Liver (tissue), 9 donors: Measurements from ENCODE around the gene TCF7L2. TPM values are rescaled to one million over a fixed set of nuclear protein-coding genes. Genes with fewer than 3 reads are reported as not detected.

ENCODE experiments used
- DNase-seq: peaks from one replicate; pipeline ENCODE4 v3.0.0-alpha.2; 2017; ENCODE audit warnings: low spot score
- H3K27ac ChIP-seq, 2 donors: one replicate each; pipeline ENCODE4 v1.7.0; 2013; ENCODE audit warnings: inconsistent platforms in 2 of 2, low read length in 2 of 2, control low read depth in 1 of 2, low read depth in 1 of 2, mild to moderate bottlenecking in 1 of 2
- H3K27me3 ChIP-seq, 4 donors: one replicate each; pipeline versions ENCODE4 v1.6.1 to v1.7.0; 2013; ENCODE audit warnings: low read length in 3 of 4, inconsistent platforms in 1 of 4, mild to moderate bottlenecking in 1 of 4, moderate library complexity in 1 of 4; ENCODE audit not compliant: control insufficient read depth in 4 of 4, insufficient read depth in 4 of 4
- H3K36me3 ChIP-seq, 4 donors: one replicate each; pipeline versions ENCODE4 v1.6.1 to v1.7.0; 2013; ENCODE audit warnings: low read length in 3 of 4, mild to moderate bottlenecking in 3 of 4, low read depth in 1 of 4, moderate library complexity in 1 of 4; ENCODE audit not compliant: control insufficient read depth in 4 of 4, insufficient read depth in 3 of 4
- H3K4me1 ChIP-seq, 4 donors: one replicate each; pipeline versions ENCODE4 v1.6.1 to v1.7.0; 2013; ENCODE audit warnings: low read length in 3 of 4, mild to moderate bottlenecking in 3 of 4, moderate library complexity in 1 of 4; ENCODE audit not compliant: control insufficient read depth in 4 of 4, insufficient read depth in 4 of 4
- H3K4me3 ChIP-seq, 3 donors: one replicate each; pipeline versions ENCODE4 v1.6.1 to v1.7.0; 2013; ENCODE audit warnings: low read length in 3 of 3, control low read depth in 1 of 3, low read depth in 1 of 3, mild to moderate bottlenecking in 1 of 3
- H3K9ac ChIP-seq, 2 donors: one replicate each; pipeline ENCODE4 v1.7.0; 2013; ENCODE audit warnings: low read length in 2 of 2, mild to moderate bottlenecking in 2 of 2, moderate library complexity in 2 of 2, control low read depth in 1 of 2, low read depth in 1 of 2
- H3K9me3 ChIP-seq, 4 donors: one replicate each; pipeline versions ENCODE4 v1.6.1 to v1.7.0; 2013; ENCODE audit warnings: low read length in 3 of 4; ENCODE audit not compliant: control insufficient read depth in 4 of 4
- ATF3 ChIP-seq: IDR thresholded peaks from 2 replicates; pipeline ENCODE4 v1.6.1; 2016; ENCODE audit warnings: antibody characterized with exemption
- CTCF ChIP-seq: fragments of 150-350 bp; IDR thresholded peaks from 2 replicates; pipeline ENCODE4 v1.5.1; 2017; ENCODE audit warnings: improper control_type of control experiment, low read depth, low read length; ENCODE audit not compliant: missing input control
- EGR1 ChIP-seq, 2 donors: IDR thresholded peaks; 2 replicates each; pipeline ENCODE4 v1.6.1; 2016 to 2018; ENCODE audit warnings: antibody characterized with exemption in 2 of 2, low read depth in 2 of 2
- FOXA1 ChIP-seq: IDR thresholded peaks from 2 replicates; pipeline ENCODE4 v1.6.1; 2016; ENCODE audit warnings: antibody characterized with exemption
- FOXA2 ChIP-seq: IDR thresholded peaks from 2 replicates; pipeline ENCODE4 v1.6.1; 2016; ENCODE audit warnings: antibody characterized with exemption
- GABPA ChIP-seq, 2 donors: IDR thresholded peaks in 1 of 2; conservative IDR thresholded peaks in 1 of 2; 2 replicates each; pipeline ENCODE4 v1.6.1; 2016; ENCODE audit warnings: antibody characterized with exemption in 2 of 2, mild to moderate bottlenecking in 1 of 2, moderate library complexity in 1 of 2
- HNF4A ChIP-seq, 2 donors: conservative IDR thresholded peaks; 2 replicates each; pipeline ENCODE4 v1.6.1; 2016; ENCODE audit warnings: antibody characterized with exemption in 2 of 2, mild to moderate bottlenecking in 2 of 2
- HNF4G ChIP-seq: IDR thresholded peaks from 2 replicates; pipeline ENCODE4 v1.6.1; 2016; ENCODE audit warnings: antibody characterized with exemption
- JUND ChIP-seq, 2 donors: IDR thresholded peaks; 2 replicates each; pipeline ENCODE4 v1.6.1; 2016; ENCODE audit warnings: antibody characterized with exemption in 2 of 2
- MAX ChIP-seq: IDR thresholded peaks from 2 replicates; pipeline ENCODE4 v1.6.1; 2016; ENCODE audit warnings: antibody characterized with exemption
- NR2F2 ChIP-seq: IDR thresholded peaks from 2 replicates; pipeline ENCODE4 v1.6.1; 2016; ENCODE audit warnings: antibody characterized with exemption
- RAD21 ChIP-seq, 2 donors: IDR thresholded peaks; 2 replicates each; pipeline ENCODE4 v1.6.1; 2016; ENCODE audit warnings: antibody characterized with exemption in 2 of 2, mild to moderate bottlenecking in 2 of 2
- RXRA ChIP-seq, 2 donors: IDR thresholded peaks; 2 replicates each; pipeline ENCODE4 v1.6.1; 2017 to 2018; ENCODE audit warnings: antibody characterized with exemption in 2 of 2, mild to moderate bottlenecking in 1 of 2
- SP1 ChIP-seq: IDR thresholded peaks from 2 replicates; pipeline ENCODE4 v1.6.1; 2018; ENCODE audit warnings: antibody characterized with exemption, mild to moderate bottlenecking
- TAF1 ChIP-seq: conservative IDR thresholded peaks from 2 replicates; pipeline ENCODE4 v1.6.1; 2016; ENCODE audit warnings: antibody characterized with exemption, mild to moderate bottlenecking
- YY1 ChIP-seq: IDR thresholded peaks from 2 replicates; pipeline ENCODE4 v1.6.1; 2016; ENCODE audit warnings: antibody characterized with exemption, mild to moderate bottlenecking
- WGBS: extraction: QIAGEN DNeasy Blood & Tissue Kit; methylation state at CpG from one replicate; pipeline ENCODE4 v1.1.7; 2013; 5-methylcytosine and 5-hydroxymethylcytosine counted together
- polyA plus RNA-seq, 2 donors: library from polyadenylated mRNA; stranded (reverse) in 1 of 2; unstranded in 1 of 2; fragments of 200-250 nt in 1 of 2; fragments of >200 nt in 1 of 2; fragmentation: Nextera tagmentation in 1 of 2; extraction: Ambion mirVana in 1 of 2; gene quantifications; one replicate each; pipeline versions ENCODE4 v1.2.1 to v1.2.3, GENCODE V29; 2013 to 2015
- total RNA-seq, 2 donors: library from RNA; depleted of rRNA; stranded (reverse); fragments of >200 nt; gene quantifications; one replicate each; pipeline ENCODE4 v1.2.3, GENCODE V29; 2014
- TF ChIP-seq, protein P1 (sequence below): IDR thresholded peaks from 2 replicates; pipeline ENCODE4 v1.6.1; 2016; ENCODE audit warnings: antibody characterized with exemption
- TF ChIP-seq, protein P2 (sequence below): IDR thresholded peaks from 2 replicates; pipeline ENCODE4 v1.6.1; 2016; ENCODE audit warnings: antibody characterized with exemption, mild to moderate bottlenecking
- donor health status: healthy.
- donor health status: healthy.
- donor health status: healthy.
- donor health status: healthy.
- donor health status: healthy.

TCF7L2 gene
- total and polyA plus RNA-seq, 4 donors, result 4.9 to 18.0 (median 8.3) TPM

- 88% methylated on average over 2 of the region's 2 CpGs for WGBS
Measured at GRCh38 chr10:112980937-112981336, 30.9 kb downstream of the TCF7L2 start.

DNA sequence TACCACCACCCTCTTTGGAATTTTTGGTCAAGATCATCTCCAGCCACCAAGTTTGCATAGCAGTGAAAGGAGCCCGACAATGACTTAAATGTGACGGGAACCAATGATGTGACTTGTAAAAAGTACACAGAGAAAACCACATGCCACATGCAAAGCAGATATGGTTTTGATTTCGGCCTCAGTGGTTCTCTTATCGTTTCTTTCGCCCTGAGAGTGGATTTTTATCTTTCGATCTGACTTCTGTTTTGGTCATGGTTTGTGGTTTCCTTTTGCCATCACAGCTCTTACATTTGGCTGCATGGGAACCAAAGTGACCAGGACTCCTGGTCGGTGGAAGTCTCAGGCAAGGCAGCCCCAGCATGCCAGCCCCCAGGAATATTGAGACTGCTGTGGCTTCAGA, 31.5 kb downstream of the TCF7L2 start:
- H3K4me3 ChIP-seq, result no peak overlapping the region
- no peaks in the 10 kb centered on the region for H3K9me3 ChIP-seq
- 77% methylated on average over 7 of the region's 7 CpGs for WGBS
- no peak overlapping the region for H3K9ac ChIP-seq
- no peak for DNase-seq
- peaks cover 0 to 9% (median 7%) of the 10 kb centered on the region in 4 donors for H3K36me3 ChIP-seq
- H3K27ac ChIP-seq, result no peak overlapping the region
- peaks cover 0 to 4% (median 1%) of the 10 kb centered on the region in 4 donors for H3K4me1 ChIP-seq
- no peaks in the 10 kb centered on the region for H3K27me3 ChIP-seq
- TF ChIP-seq, protein P1, sequence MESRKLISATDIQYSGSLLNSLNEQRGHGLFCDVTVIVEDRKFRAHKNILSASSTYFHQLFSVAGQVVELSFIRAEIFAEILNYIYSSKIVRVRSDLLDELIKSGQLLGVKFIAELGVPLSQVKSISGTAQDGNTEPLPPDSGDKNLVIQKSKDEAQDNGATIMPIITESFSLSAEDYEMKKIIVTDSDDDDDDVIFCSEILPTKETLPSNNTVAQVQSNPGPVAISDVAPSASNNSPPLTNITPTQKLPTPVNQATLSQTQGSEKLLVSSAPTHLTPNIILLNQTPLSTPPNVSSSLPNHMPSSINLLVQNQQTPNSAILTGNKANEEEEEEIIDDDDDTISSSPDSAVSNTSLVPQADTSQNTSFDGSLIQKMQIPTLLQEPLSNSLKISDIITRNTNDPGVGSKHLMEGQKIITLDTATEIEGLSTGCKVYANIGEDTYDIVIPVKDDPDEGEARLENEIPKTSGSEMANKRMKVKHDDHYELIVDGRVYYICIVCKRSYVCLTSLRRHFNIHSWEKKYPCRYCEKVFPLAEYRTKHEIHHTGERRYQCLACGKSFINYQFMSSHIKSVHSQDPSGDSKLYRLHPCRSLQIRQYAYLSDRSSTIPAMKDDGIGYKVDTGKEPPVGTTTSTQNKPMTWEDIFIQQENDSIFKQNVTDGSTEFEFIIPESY, result no peak
- TF ChIP-seq, protein P2, sequence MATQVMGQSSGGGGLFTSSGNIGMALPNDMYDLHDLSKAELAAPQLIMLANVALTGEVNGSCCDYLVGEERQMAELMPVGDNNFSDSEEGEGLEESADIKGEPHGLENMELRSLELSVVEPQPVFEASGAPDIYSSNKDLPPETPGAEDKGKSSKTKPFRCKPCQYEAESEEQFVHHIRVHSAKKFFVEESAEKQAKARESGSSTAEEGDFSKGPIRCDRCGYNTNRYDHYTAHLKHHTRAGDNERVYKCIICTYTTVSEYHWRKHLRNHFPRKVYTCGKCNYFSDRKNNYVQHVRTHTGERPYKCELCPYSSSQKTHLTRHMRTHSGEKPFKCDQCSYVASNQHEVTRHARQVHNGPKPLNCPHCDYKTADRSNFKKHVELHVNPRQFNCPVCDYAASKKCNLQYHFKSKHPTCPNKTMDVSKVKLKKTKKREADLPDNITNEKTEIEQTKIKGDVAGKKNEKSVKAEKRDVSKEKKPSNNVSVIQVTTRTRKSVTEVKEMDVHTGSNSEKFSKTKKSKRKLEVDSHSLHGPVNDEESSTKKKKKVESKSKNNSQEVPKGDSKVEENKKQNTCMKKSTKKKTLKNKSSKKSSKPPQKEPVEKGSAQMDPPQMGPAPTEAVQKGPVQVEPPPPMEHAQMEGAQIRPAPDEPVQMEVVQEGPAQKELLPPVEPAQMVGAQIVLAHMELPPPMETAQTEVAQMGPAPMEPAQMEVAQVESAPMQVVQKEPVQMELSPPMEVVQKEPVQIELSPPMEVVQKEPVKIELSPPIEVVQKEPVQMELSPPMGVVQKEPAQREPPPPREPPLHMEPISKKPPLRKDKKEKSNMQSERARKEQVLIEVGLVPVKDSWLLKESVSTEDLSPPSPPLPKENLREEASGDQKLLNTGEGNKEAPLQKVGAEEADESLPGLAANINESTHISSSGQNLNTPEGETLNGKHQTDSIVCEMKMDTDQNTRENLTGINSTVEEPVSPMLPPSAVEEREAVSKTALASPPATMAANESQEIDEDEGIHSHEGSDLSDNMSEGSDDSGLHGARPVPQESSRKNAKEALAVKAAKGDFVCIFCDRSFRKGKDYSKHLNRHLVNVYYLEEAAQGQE, result no peak
- TF ChIP-seq MAX, result no peak
- TF ChIP-seq JUND (IDR thresholded peaks at IDR 0.05), result no peak
- TF ChIP-seq FOXA1, result no peak
- no peak for TF ChIP-seq FOXA2
- TF ChIP-seq HNF4G, result no peak
- TF ChIP-seq YY1, result no peak
- TF ChIP-seq ATF3, result no peak
- TF ChIP-seq SP1, result no peak
- TF ChIP-seq RXRA (IDR thresholded peaks at IDR 0.05), result no peak
- no peak for TF ChIP-seq RAD21 (IDR thresholded peaks at IDR 0.05)
- no peak for TF ChIP-seq TAF1
- TF ChIP-seq NR2F2, result no peak
- no peak for TF ChIP-seq HNF4A (conservative IDR thresholded peaks at IDR 0.05)
- TF ChIP-seq CTCF, result no peak
- no peak for TF ChIP-seq EGR1 (IDR thresholded peaks at IDR 0.05; ENCODE audit: low read depth in 2 of 2)

More at GRCh38 chr10:112980937-112981336, 30.9 kb downstream of the TCF7L2 start:
- no peak for DNase-seq
- H3K27me3 ChIP-seq, result no peaks in the 10 kb centered on the region
- H3K4me1 ChIP-seq, result peaks cover 0 to 4% (median 1%) of the 10 kb centered on the region in 4 donors
- no peak overlapping the region for H3K4me3 ChIP-seq
- H3K9me3 ChIP-seq, result no peaks in the 10 kb centered on the region
- no peak overlapping the region for H3K9ac ChIP-seq
- TF ChIP-seq HNF4G (no peak), SP1 (no peak), GABPA (IDR thresholded peaks at IDR 0.05 in 1 of 2, conservative IDR thresholded peaks at IDR 0.05 in 1 of 2) (no peak), EGR1 (IDR thresholded peaks at IDR 0.05; ENCODE audit: low read depth in 2 of 2) (no peak), HNF4A (conservative IDR thresholded peaks at IDR 0.05) (no peak), ATF3 (no peak), RXRA (IDR thresholded peaks at IDR 0.05) (no peak), RAD21 (IDR thresholded peaks at IDR 0.05) (no peak)
- TF ChIP-seq, protein P2, result no peak
- H3K36me3 ChIP-seq, result peaks cover 0 to 14% (median 8%) of the 10 kb centered on the region in 4 donors
- H3K27ac ChIP-seq, result no peak overlapping the region
